ENCODE data around the gene ZNF22.

The ZNF22 gene

GRCh38 chr10:44956226-44956625 is 44.5 kb upstream of the ZNF22 start:
- TF ChIP-seq, protein P1, sequence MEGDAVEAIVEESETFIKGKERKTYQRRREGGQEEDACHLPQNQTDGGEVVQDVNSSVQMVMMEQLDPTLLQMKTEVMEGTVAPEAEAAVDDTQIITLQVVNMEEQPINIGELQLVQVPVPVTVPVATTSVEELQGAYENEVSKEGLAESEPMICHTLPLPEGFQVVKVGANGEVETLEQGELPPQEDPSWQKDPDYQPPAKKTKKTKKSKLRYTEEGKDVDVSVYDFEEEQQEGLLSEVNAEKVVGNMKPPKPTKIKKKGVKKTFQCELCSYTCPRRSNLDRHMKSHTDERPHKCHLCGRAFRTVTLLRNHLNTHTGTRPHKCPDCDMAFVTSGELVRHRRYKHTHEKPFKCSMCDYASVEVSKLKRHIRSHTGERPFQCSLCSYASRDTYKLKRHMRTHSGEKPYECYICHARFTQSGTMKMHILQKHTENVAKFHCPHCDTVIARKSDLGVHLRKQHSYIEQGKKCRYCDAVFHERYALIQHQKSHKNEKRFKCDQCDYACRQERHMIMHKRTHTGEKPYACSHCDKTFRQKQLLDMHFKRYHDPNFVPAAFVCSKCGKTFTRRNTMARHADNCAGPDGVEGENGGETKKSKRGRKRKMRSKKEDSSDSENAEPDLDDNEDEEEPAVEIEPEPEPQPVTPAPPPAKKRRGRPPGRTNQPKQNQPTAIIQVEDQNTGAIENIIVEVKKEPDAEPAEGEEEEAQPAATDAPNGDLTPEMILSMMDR (conservative IDR thresholded peaks at IDR 0.05; ENCODE audit: low read depth, low read length), result no peak
- no peak for DNase-seq (ENCODE audit: low read depth)
- H3K4me3 ChIP-seq (ENCODE audit: low read length), result no peak overlapping the region

DNA sequence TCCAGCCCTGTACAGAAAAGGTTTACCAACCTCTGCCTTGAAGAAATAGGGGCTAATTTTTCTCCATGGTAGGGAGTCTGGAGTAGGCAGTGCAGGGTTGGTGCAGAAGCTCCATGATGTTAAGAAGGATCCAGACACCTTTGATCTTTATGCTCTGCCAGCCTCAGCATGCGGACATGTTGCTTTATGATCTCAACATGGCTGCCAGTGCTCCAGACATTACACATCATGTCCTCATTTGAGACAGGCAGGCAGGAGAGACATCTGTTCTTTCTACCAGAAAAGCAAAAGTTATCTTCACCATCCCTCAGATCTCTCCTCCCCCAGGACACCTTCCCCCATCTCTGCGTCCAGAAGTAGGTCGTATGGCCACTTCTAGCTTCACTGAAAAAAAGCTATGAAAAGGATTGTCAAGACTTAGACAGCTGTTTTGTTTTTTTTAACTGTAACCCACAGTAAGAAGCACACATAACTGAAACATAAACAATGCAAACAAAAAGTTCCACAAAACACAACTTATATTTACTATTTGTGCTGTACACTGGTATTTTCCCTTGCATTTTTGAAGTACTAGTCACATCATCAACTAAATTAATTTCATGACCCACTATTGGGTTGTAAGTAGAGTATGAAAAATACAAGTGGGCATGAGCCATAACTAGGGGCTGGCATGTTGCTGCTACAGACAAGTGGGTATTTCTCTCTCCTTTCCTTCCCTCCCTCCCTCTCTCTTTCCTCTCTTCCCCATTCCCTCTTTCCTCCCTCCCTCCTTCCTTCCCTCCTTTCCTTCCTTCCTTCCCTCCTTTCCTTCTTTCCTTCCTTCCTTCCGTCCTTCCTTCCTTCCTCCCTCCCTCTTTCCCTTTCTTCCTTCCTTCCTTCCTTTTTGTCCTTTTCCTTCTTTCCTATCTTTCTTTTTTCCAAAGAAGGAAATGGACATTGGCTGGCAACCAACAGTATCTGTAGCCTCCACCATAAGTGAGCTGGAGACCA is 43.7 kb upstream of the ZNF22 start:
- TF ChIP-seq, protein P1 (conservative IDR thresholded peaks at IDR 0.05; ENCODE audit: low read depth, low read length), result no peak
- no peak for DNase-seq (ENCODE audit: low read depth)

GRCh38 chr10:44958196-44958897 is 42.4 kb upstream of the ZNF22 start:
- peak; percentile 44 for DNase-seq (ENCODE audit: low read depth)
- TF ChIP-seq, protein P1 (conservative IDR thresholded peaks at IDR 0.05; ENCODE audit: low read depth, low read length), result no peak
- peak overlapping the region; percentile 67 for H3K4me3 ChIP-seq (ENCODE audit: low read length)

More for the DNA sequence above, 43.7 kb upstream of the ZNF22 start:
- no peak overlapping the region for H3K4me3 ChIP-seq (ENCODE audit: low read length)

DNA sequence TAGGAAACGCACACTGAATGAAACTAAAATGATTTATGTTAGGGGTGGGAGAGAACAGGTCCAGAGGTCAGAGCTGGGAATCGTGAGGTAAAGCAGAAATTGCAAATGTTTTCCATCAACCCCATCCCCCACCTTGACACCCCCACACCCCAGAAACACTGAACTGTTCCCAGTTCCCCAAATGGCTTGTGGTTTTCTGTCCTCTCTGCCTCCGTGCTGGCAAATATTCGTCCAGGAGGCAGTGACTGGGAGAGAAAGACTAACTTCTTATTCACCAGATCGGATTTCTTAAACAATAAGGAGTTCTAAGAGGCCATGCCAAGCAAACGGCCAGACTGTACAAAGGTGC is 41.9 kb upstream of the ZNF22 start:
- TF ChIP-seq, protein P1 (conservative IDR thresholded peaks at IDR 0.05; ENCODE audit: low read depth, low read length), result no peak
- DNase-seq (ENCODE audit: low read depth), result no peak
- H3K4me3 ChIP-seq (ENCODE audit: low read length), result peak overlapping the region; percentile 67

DNA sequence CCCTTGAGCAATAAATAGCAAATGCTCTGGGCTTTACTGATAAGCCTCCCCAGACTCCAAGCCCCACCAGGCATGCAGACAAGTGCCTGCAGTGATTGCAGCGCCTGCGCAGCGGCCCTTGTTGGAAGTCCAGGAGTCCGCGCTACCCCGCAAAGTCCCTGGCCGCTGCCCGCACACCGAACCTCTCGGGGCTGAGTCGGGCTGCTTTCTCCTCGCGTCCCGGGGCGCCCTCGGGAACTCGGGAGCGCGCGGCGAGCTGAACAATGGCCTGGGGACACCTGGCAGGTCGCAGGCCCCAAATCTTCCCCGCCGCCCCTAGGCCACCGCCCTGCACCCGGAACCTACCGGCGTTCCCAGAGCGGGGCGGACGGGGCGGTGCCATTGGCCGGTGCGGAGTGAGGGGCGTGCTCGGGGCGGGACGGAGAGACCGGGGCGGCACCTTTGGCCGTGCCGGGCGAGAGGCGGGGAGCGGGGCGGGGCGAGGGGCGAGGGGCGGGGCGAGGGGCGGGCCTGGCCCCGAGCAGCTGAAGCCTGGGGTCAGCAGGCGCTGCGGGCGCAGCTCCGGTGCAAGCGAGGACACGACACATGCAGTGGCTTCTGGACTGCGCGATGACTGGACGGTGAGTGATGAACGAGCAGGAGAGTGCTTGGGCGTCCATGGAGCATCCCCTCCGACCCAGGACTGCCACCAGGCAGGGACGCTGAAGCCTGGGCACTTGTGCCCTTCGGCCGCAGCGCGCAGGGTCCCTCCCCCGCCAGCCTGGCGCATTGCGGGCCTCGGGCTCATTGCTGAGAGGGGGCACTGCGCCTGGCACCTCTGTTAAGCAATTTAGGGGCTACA is 41.3 kb upstream of the ZNF22 start, which contains the start of gene RASSF4:
TSS of gene RASSF4 (plus strand) at position 556 of the 841 bp plus-strand sequence. CDS start 10,401 bp downstream, outside the sequence.
- TF ChIP-seq, protein P1 (conservative IDR thresholded peaks at IDR 0.05; ENCODE audit: low read depth, low read length), result no peak
- peak within 1 kb of the TSS; percentile 67 for H3K4me3 ChIP-seq (ENCODE audit: low read length)
- peak; percentile 82 for DNase-seq (ENCODE audit: low read depth)

DNA sequence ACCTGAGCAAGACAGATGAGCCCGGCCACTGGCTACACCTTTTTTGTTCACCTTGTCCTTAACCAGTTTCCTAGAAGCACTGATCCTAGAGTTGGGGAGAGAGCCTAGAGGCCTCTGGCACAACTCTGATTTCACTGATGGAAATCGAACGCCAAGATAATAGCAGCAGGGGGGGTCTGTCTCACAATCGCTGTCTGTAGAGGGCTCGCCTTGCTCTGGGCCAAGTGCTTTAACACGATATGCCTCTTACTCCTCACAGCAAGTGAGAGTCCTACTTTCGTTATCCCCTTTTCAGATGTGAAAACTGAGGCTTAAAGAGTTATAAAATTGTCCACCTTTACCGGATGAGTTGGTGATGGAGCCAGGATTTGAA is 40.6 kb upstream of the ZNF22 start:
- no peak for DNase-seq (ENCODE audit: low read depth)
- TF ChIP-seq, protein P1 (conservative IDR thresholded peaks at IDR 0.05; ENCODE audit: low read depth, low read length), result no peak
- peak overlapping the region; percentile 67 for H3K4me3 ChIP-seq (ENCODE audit: low read length)
